BLaER1 treated with 17β-estradiol and CSF1 and Interleukin-3, amounts not matched to agents 10 nM and 100 nM (cell line): ENCODE data around the gene CFB.
"Not testable (repeated sequence)": the region's sequence is repeated elsewhere in the genome, so short reads cannot be mapped to it uniquely, and the experiment has no call there.

ENCODE experiments used
- H3K27ac ChIP-seq, 11 experiments: shearing (Covaris generic); formaldehyde crosslinking; 2 replicates each; pipeline ENCODE4 v1.8.1; 2022
- H3K27me3 ChIP-seq, 11 experiments: shearing (Covaris generic); formaldehyde crosslinking; 2 replicates each; pipeline ENCODE4 v1.8.1; 2022
- H3K36me3 ChIP-seq, 11 experiments: shearing (Covaris generic); formaldehyde crosslinking; 2 replicates each; pipeline ENCODE4 v1.8.1; 2022
- H3K4me1 ChIP-seq, 10 experiments: shearing (Covaris generic); formaldehyde crosslinking; 2 replicates each; pipeline ENCODE4 v1.8.1; 2022
- H3K4me2 ChIP-seq, 11 experiments: shearing (Covaris generic); formaldehyde crosslinking; 2 replicates each; pipeline ENCODE4 v1.8.1; 2022
- H3K4me3 ChIP-seq, 10 experiments: shearing (Covaris generic); formaldehyde crosslinking; 2 replicates each; pipeline ENCODE4 v1.8.1; 2022
- H3K9ac ChIP-seq, 11 experiments: shearing (Covaris generic); formaldehyde crosslinking; 2 replicates each; pipeline ENCODE4 v1.8.1; 2022
- H3K9me3 ChIP-seq, 11 experiments: shearing (Covaris generic); formaldehyde crosslinking; replicated peaks in 1 of 11; 2 replicates each; pipeline ENCODE4 v1.8.1; 2022
- H4K20me1 ChIP-seq, 11 experiments: shearing (Covaris generic); formaldehyde crosslinking; 2 replicates each; pipeline ENCODE4 v1.8.1; 2022
- Cebpa-rat ChIP-seq, 11 experiments: shearing (Covaris generic); IDR thresholded peaks; 2 replicates each; pipeline ENCODE4 v1.8.1; 2022

Gene CFB

GRCh38 chr6:31922942-31923341, 23.0 kb upstream of the CFB start:
- Histone ChIP-seq H3K27me3 (no peaks in the 10 kb centered on the region), H4K20me1 (no peaks in the 10 kb centered on the region), H3K4me2 (no peak overlapping the region), H3K4me3 (no peak overlapping the region), H3K27ac (no peak overlapping the region), H3K4me1 (peaks cover 0 to 25% (median 3%) of the 10 kb centered on the region in 10 experiments; a peak in 9 of 20 replicates), H3K9me3 (peaks cover 0 to 5% (median 0%) of the 10 kb centered on the region in 11 experiments; a peak in 3 of 22 replicates), H3K36me3 (no peaks in the 10 kb centered on the region), H3K9ac (no peak overlapping the region)
- no peak for TF ChIP-seq Cebpa-rat (IDR thresholded peaks at IDR 0.05)

GRCh38 chr6:31927242-31927862, 18.5 kb upstream of the CFB start, which contains the start of gene C2:
C2 (plus strand) TSS chr6:31927717; CDS start chr6:31927753, 36 bp downstream.
- no peak for TF ChIP-seq Cebpa-rat (IDR thresholded peaks at IDR 0.05)
- H3K36me3 ChIP-seq: no peaks in the 10 kb centered on the region
- H3K4me1 ChIP-seq: peaks cover 0 to 21% (median 3%) of the 10 kb centered on the region in 10 experiments; a peak in 9 of 20 replicates
- no peaks in the 10 kb centered on the region for H3K27me3 ChIP-seq
- H3K27ac ChIP-seq: no peak within 1 kb of the TSS
- H3K9ac ChIP-seq: no peak within 1 kb of the TSS
- H4K20me1 ChIP-seq: no peaks in the 10 kb centered on the region
- H3K9me3 ChIP-seq: peaks cover 0 to 5% (median 0%) of the 10 kb centered on the region in 11 experiments; a peak in 3 of 22 replicates
- H3K4me3 ChIP-seq: no peak within 1 kb of the TSS
- H3K4me2 ChIP-seq: peak within 1 kb of the TSS in 2 of 11 experiments; percentile 14 to 24; a peak in 1 of 22 replicates

- Histone ChIP-seq H3K9ac (no peak overlapping the region), H3K4me2 (peak overlapping the region in 2 of 11 experiments; percentile 14 to 24; a peak in 1 of 22 replicates)
- no peak for TF ChIP-seq Cebpa-rat (IDR thresholded peaks at IDR 0.05)
Measured at GRCh38 chr6:31927863-31928671, 17.8 kb upstream of the CFB start.

GRCh38 chr6:31928672-31928939, 17.3 kb upstream of the CFB start:
- TF ChIP-seq Cebpa-rat (IDR thresholded peaks at IDR 0.05): no peak
- Histone ChIP-seq H3K9ac (no peak overlapping the region), H3K9me3 (peaks cover 0 to 5% (median 0%) of the 10 kb centered on the region in 11 experiments; a peak in 3 of 22 replicates), H3K4me2 (no peak overlapping the region), H3K4me3 (no peak overlapping the region), H3K27me3 (no peaks in the 10 kb centered on the region), H3K36me3 (no peaks in the 10 kb centered on the region), H3K27ac (no peak overlapping the region), H3K4me1 (peaks cover 0 to 21% (median 3%) of the 10 kb centered on the region in 10 experiments; a peak in 9 of 20 replicates), H4K20me1 (no peaks in the 10 kb centered on the region)

More at GRCh38 chr6:31927863-31928671, 17.8 kb upstream of the CFB start:
- Histone ChIP-seq H3K36me3 (no peaks in the 10 kb centered on the region), H3K4me3 (no peak overlapping the region), H3K27ac (no peak overlapping the region), H4K20me1 (no peaks in the 10 kb centered on the region), H3K9me3 (peaks cover 0 to 5% (median 0%) of the 10 kb centered on the region in 11 experiments; a peak in 3 of 22 replicates), H3K4me1 (peaks cover 0 to 21% (median 3%) of the 10 kb centered on the region in 10 experiments; a peak in 9 of 20 replicates), H3K27me3 (no peaks in the 10 kb centered on the region)

GRCh38 chr6:31930962-31931361, 14.9 kb upstream of the CFB start:
- H3K4me3 ChIP-seq: no peak overlapping the region
- no peak overlapping the region for H3K9ac ChIP-seq
- H3K36me3 ChIP-seq: no peaks in the 10 kb centered on the region
- H3K4me2 ChIP-seq: no peak overlapping the region
- H3K27me3 ChIP-seq: no peaks in the 10 kb centered on the region
- H3K9me3 ChIP-seq: peaks cover 0 to 4% (median 0%) of the 10 kb centered on the region in 11 experiments; a peak in 3 of 22 replicates
- no peaks in the 10 kb centered on the region for H4K20me1 ChIP-seq
- no peak for TF ChIP-seq Cebpa-rat (IDR thresholded peaks at IDR 0.05)
- peaks cover 0 to 23% (median 8%) of the 10 kb centered on the region in 10 experiments; a peak in 11 of 20 replicates for H3K4me1 ChIP-seq
- no peak overlapping the region for H3K27ac ChIP-seq

- not testable (repeated sequence) for H3K4me2 ChIP-seq, H3K9ac ChIP-seq, H3K9me3 ChIP-seq, H3K4me3 ChIP-seq, H3K27ac ChIP-seq, H3K27me3 ChIP-seq, H4K20me1 ChIP-seq, H3K36me3 ChIP-seq
- H3K4me1 ChIP-seq: peaks cover 0 to 23% (median 10%) of the 10 kb centered on the region in 10 experiments; a peak in 11 of 20 replicates
Measured at GRCh38 chr6:31932137-31932536, 13.8 kb upstream of the CFB start.

GRCh38 chr6:31933537-31933936, 12.4 kb upstream of the CFB start:
- H3K27me3 ChIP-seq: no peaks in the 10 kb centered on the region
- no peak overlapping the region for H3K4me2 ChIP-seq
- no peak overlapping the region for H3K9ac ChIP-seq
- H3K9me3 ChIP-seq: no peaks in the 10 kb centered on the region
- no peak overlapping the region for H3K4me3 ChIP-seq
- H4K20me1 ChIP-seq: no peaks in the 10 kb centered on the region
- no peak for TF ChIP-seq Cebpa-rat (IDR thresholded peaks at IDR 0.05)
- H3K4me1 ChIP-seq: peaks cover 0 to 22% (median 10%) of the 10 kb centered on the region in 10 experiments; a peak in 9 of 20 replicates
- H3K27ac ChIP-seq: no peak overlapping the region
- H3K36me3 ChIP-seq: no peaks in the 10 kb centered on the region

- Histone ChIP-seq H3K36me3 (no peaks in the 10 kb centered on the region), H3K9ac (no peak overlapping the region), H3K4me2 (peak overlapping the region in 5 of 11 experiments; percentile 13 to 32 (median 20); a peak in 2 of 22 replicates), H3K4me3 (no peak overlapping the region), H3K27me3 (no peaks in the 10 kb centered on the region), H3K4me1 (peaks cover 7 to 22% (median 10%) of the 10 kb centered on the region in 10 experiments; a peak in 17 of 20 replicates), H3K9me3 (no peaks in the 10 kb centered on the region), H3K27ac (no peak overlapping the region), H4K20me1 (no peaks in the 10 kb centered on the region)
- no peak for TF ChIP-seq Cebpa-rat (IDR thresholded peaks at IDR 0.05)
Measured at GRCh38 chr6:31935021-31935420, 10.9 kb upstream of the CFB start.

GRCh38 chr6:31935823-31936222, 10.1 kb upstream of the CFB start:
- Histone ChIP-seq H3K4me3 (no peak overlapping the region), H3K4me1 (peaks cover 7 to 26% (median 17%) of the 10 kb centered on the region in 10 experiments; a peak in 17 of 20 replicates), H3K9me3 (no peaks in the 10 kb centered on the region), H3K27me3 (no peaks in the 10 kb centered on the region), H3K36me3 (no peaks in the 10 kb centered on the region), H3K27ac (no peak overlapping the region), H4K20me1 (no peaks in the 10 kb centered on the region), H3K9ac (no peak overlapping the region), H3K4me2 (peak overlapping the region in 1 of 11 experiments; percentile 32; a peak in 2 of 22 replicates)
- TF ChIP-seq Cebpa-rat (IDR thresholded peaks at IDR 0.05): no peak
